Measurements from ENCODE around the gene UTF1. TPM values are rescaled to one million over a fixed set of nuclear protein-coding genes. Genes with fewer than 3 reads are reported as not detected.

The UTF1 gene
- total RNA-seq, 4 donors from 2014 or later: not detected

DNA sequence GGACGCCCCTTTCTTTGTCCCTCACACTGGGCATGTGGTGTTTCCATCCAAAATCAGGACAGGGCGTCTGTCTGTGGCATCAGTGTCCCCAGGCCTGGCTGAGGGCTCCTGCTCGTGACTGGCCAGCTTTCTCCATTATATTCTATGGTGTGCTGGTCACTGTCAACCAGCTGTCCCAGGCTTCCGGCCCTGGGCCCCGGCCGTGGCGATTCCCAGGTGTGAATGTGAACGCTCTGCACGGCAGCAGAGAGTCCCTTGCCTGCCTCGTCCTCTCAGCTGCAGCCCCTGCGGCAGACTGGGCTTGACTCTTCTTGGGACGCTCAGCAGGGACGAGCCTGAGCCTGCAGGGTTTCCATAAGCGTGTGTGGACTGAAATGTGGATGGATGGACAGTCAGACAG is 5.9 kb upstream of the UTF1 start:
- H3K4me3 ChIP-seq: no peak overlapping the region
- H3K4me1 ChIP-seq: no peaks in the 10 kb centered on the region
- no peaks in the 10 kb centered on the region for H3K9me3 ChIP-seq
- intact Hi-C loops (cut with DNase I; ENCODE audit: low total_unique reads): no loop called here
- no peak overlapping the region for H3K27ac ChIP-seq
- no peak for DNase-seq
- no peaks in the 10 kb centered on the region for H3K36me3 ChIP-seq
- TF ChIP-seq, protein P1, sequence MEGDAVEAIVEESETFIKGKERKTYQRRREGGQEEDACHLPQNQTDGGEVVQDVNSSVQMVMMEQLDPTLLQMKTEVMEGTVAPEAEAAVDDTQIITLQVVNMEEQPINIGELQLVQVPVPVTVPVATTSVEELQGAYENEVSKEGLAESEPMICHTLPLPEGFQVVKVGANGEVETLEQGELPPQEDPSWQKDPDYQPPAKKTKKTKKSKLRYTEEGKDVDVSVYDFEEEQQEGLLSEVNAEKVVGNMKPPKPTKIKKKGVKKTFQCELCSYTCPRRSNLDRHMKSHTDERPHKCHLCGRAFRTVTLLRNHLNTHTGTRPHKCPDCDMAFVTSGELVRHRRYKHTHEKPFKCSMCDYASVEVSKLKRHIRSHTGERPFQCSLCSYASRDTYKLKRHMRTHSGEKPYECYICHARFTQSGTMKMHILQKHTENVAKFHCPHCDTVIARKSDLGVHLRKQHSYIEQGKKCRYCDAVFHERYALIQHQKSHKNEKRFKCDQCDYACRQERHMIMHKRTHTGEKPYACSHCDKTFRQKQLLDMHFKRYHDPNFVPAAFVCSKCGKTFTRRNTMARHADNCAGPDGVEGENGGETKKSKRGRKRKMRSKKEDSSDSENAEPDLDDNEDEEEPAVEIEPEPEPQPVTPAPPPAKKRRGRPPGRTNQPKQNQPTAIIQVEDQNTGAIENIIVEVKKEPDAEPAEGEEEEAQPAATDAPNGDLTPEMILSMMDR (IDR thresholded peaks at IDR 0.05): no peak
- TF ChIP-seq POLR2A (IDR thresholded peaks at IDR 0.05): no peak
- peaks cover 0 to 3% of the 10 kb centered on the region in 2 donors for H3K27me3 ChIP-seq

DNA sequence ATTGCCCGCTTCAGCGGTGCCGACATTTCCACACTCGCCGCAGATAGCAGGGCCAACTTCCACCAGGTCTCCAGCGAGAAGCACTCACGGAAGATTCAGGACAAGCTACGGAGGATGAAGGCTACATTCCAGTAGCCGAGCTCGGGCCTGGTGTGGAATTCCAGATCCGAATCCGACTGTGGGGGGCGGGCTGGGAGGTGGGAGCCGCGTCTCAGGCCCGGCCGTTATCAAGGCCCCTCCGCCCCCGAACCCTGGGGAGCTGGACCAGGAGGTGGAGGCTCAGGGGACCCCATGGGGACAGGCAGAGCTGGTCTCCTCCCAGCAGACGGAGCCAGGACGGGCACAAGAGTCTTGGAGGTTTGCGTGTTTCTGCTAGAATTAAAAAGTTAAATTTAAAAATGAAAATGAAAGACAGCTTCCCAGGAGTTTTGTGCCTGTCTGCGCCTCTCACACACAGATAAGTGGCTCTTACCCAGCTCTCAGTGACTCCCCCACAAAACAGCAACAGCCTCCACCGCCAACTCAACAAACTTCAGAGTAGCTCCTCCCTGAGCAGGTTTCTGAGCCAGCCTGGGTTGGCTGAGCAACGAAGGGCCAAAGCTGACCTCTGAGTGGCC is 5.2 kb upstream of the UTF1 start:
- Histone ChIP-seq H3K36me3 (no peaks in the 10 kb centered on the region), H3K4me3 (peak overlapping the region; percentile 28 to 39), H3K27ac (peak overlapping the region; percentile 63), H3K27me3 (peaks cover 3 to 11% of the 10 kb centered on the region in 2 donors), H3K9me3 (no peaks in the 10 kb centered on the region), H3K4me1 (peaks cover 0 to 5% of the 10 kb centered on the region in 2 donors)
- intact Hi-C loops (cut with DNase I; ENCODE audit: low total_unique reads): no loop called here
- peak; percentile 57 to 62 for DNase-seq
- TF ChIP-seq POLR2A (IDR thresholded peaks at IDR 0.05): no peak
- TF ChIP-seq, protein P1 (IDR thresholded peaks at IDR 0.05): no peak

DNA sequence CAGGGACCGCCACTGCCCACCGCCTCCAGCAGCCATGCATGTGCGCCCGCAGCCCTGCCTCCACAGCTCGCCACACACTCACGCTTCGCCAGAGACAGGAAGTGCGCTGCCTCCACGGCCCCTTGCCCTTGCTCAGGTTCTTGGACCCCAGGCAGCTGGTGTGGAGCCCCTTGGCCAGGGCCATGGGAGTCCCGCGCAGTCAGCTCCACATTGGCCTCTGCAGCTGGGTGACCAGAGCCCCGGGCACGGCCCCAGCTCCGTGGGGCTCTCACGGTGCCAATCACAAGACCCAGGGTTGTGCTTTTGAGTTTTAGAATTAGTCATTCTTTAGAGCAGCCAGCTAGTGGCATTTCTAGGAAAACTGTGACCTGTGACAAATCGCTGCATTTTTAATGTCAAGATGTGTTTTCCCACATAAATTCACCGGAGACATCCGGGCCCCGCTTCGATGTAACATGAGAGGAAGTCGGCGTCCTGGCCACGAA is 4.3 kb upstream of the UTF1 start:
- no peaks in the 10 kb centered on the region for H3K9me3 ChIP-seq
- DNase-seq: no peak
- H3K27ac ChIP-seq: no peak overlapping the region
- no peak overlapping the region for H3K4me3 ChIP-seq
- peaks cover 0 to 14% of the 10 kb centered on the region in 2 donors for H3K4me1 ChIP-seq
- intact Hi-C loops (cut with DNase I; ENCODE audit: low total_unique reads): no loop called here
- no peak for TF ChIP-seq POLR2A (IDR thresholded peaks at IDR 0.05)
- TF ChIP-seq, protein P1 (IDR thresholded peaks at IDR 0.05): no peak
- H3K36me3 ChIP-seq: no peaks in the 10 kb centered on the region
- H3K27me3 ChIP-seq: peaks cover 5 to 11% of the 10 kb centered on the region in 2 donors

DNA sequence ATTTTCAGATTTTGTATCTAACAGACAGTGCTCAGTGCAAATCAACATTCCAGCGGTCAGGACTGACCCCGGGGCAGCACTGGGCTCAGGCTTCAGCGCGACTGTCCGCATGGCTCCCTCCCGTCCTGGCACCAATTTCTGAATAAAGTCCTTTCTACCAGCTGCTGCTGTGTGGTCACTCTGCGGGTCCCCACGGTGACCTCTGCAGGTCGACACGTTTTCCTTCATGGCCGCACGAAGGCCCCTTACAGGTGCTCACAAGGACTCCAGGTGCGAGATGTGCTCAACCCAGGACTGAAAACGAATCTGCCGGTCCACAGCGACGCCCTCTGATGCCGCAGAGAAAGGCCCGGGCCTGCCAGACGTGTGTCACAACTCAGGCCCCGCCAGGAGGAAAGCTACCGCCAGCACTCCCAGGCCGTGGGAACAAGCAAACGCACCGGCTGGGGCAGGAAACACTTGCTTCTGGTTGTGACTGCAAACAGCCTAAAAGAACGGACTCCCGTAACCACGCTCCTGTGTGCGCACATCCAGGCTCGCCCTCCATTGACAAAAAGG is 3.7 kb upstream of the UTF1 start:
- intact Hi-C loops (cut with DNase I; ENCODE audit: low total_unique reads): no loop called here
- Histone ChIP-seq H3K27me3 (peaks cover 5 to 14% of the 10 kb centered on the region in 2 donors), H3K36me3 (no peaks in the 10 kb centered on the region), H3K4me1 (peaks cover 0 to 14% of the 10 kb centered on the region in 2 donors), H3K9me3 (no peaks in the 10 kb centered on the region), H3K4me3 (no peak overlapping the region), H3K27ac (no peak overlapping the region)
- TF ChIP-seq POLR2A (IDR thresholded peaks at IDR 0.05): no peak
- TF ChIP-seq, protein P1 (IDR thresholded peaks at IDR 0.05): no peak
- DNase-seq: no peak

DNA sequence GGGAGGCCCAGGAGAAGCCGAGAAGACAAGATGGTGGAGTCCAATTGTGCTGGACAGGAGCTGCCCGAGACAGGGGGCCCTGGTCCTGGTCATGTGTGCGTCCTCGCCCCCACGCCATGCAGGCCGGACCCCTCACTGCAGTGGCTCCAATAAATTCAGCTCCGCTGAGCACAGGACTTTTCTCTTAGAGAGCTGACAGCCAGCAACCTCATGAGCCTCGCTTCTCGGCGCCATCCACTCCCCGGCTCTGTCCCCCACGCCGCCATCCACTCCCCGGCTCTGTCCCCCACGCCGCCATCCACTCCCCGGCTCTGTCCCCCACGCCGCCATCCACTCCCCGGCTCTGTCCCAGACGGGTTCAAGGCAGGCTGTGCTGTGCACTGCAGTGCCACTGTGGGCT is 2.8 kb upstream of the UTF1 start:
- H3K27me3 ChIP-seq: peaks cover 5 to 16% of the 10 kb centered on the region in 2 donors
- TF ChIP-seq, protein P1 (IDR thresholded peaks at IDR 0.05): no peak
- TF ChIP-seq POLR2A (IDR thresholded peaks at IDR 0.05): no peak
- intact Hi-C loops (cut with DNase I; ENCODE audit: low total_unique reads): no loop called here
- no peaks in the 10 kb centered on the region for H3K36me3 ChIP-seq
- no peak for DNase-seq
- H3K4me1 ChIP-seq: peaks cover 0 to 14% of the 10 kb centered on the region in 2 donors
- H3K9me3 ChIP-seq: no peaks in the 10 kb centered on the region
- H3K27ac ChIP-seq: no peak overlapping the region
- no peak overlapping the region for H3K4me3 ChIP-seq

All from uterus (tissue), 4 donors.